ENCODE results near the gene CNFN. TPM values are rescaled to one million over a fixed set of nuclear protein-coding genes. Genes with fewer than 3 reads are reported as not detected.
"Not testable (repeated sequence)": the region's sequence is repeated elsewhere in the genome, so short reads cannot be mapped to it uniquely, and the experiment has no call there.

Gene CNFN
- total RNA-seq, 1 donor from 2014 or later, result 0.55 TPM

DNA sequence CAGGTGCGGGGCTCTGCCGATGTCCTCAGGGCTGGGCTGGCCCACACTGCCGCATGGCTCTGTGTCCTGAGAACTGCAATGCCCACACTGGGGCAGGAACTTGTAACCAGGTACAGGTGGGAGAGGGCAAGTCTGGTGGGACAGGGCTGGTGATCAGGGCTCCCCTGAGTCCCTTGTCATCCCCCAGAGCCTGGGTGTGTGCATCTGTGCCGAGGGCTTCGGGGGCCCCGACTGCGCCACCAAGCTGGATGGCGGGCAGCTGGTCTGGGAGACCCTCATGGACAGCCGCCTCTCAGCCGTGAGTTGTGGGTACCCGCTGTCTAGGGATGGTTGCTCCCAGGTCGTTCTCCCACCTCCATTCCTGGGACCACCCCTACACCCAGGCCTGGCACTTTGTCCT lies 34.2 kb downstream of the CNFN start:
- ATAC-seq, result no peak

DNA sequence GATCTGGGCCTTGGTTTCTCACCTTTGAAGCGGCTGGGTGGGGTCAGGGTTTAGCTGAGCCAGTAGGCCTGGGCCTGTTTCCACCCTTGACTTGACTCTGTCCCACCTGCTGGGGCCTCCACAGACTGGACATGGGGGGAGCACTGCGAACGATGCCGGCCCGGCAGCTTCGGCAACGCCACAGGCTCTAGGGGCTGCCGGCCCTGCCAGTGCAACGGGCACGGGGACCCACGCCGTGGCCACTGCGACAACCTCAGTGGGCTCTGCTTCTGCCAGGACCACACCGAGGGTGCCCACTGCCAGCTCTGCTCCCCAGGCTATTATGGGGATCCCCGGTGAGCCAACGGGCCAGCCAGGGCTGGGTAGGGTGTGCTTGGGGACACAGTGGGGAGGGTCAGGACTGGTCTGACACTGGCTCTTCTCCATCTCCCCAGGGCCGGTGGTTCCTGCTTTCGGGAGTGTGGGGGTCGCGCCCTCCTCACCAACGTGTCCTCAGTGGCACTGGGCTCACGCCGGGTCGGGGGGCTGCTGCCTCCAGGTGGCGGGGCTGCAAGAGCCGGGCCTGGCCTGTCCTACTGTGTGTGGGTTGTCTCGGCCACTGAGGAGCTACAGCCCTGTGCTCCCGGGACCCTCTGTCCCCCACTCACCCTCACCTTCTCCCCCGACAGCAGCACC lies 36.6 kb downstream of the CNFN start:
- no peak for ATAC-seq
- intact Hi-C loops (cut with micrococcal nuclease), result no loop called here
- no peak for DNase-seq

More for the DNA sequence above, 34.2 kb downstream of the CNFN start:
- DNase-seq, result no peak
- intact Hi-C loops (cut with micrococcal nuclease), result no loop called here

DNA sequence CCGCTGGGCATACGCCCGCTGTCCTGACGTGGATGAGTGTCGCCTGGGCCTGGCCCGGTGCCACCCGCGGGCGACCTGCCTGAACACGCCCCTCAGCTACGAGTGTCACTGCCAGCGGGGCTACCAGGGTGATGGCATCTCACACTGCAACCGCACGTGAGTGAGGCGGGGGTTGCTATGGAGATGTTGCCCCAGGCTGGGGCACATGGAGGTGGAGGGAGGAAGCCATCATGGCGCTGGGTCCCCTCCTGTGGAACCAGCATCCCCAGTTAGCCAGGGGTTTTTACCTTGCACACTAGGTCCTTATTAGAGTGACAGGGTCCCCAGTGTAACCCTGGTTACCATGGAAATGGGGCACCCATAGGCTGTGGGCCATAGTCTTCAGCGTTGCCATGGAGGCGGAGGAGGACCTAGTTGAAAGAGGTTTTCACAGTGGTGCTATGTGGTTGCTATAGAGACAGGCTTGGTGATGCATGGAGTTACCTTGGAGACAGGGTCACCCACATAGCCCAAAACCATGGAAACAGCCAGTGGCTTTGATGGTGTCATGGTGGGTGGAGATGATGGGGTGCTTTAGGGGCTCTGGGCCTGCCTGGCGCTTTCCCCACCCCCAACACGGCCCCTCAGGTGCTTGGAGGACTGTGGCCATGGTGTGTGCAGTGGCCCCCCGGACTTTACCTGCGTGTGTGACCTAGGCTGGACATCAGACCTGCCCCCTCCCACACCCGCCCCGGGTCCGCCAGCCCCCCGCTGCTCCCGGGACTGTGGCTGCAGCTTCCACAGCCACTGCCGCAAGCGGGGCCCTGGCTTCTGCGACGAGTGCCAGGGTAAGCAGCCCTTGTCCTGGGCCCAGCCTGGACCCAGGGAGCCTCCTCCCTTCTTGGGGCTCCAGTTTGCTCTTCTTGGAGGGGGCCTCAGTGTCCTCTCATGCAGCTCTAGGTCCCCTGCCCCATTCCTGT lies 37.5 kb downstream of the CNFN start:
- intact Hi-C loops (cut with micrococcal nuclease), result no loop called here
- DNase-seq (no peak), ATAC-seq (no peak)

DNA sequence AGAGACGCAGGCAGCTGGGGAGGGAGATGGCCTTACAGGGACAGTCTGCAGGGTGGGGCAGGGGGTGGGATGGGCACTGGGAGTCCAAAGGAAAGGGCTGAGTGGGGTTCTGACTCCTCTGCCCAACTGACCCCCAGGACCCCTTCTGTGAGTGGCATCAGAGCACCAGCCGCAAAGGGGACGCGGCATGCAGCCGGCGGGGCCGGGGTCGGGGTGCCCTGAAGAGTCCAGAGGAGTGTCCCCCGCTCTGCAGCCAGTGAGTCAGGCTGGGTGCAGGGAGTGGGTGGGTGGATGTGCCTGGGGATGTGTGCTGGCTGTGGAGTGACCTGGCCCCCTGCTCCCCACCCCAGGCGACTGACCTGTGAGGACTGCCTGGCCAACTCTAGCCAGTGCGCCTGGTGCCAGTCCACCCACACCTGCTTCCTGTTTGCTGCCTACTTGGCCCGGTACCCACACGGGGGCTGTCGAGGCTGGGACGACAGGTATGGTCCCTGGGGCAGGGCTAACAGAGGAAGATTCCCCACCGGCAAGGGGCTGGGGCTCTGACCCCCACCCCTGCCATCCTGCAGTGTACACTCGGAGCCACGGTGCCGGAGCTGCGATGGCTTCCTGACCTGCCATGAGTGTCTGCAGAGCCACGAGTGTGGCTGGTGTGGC lies 38.9 kb downstream of the CNFN start:
- DNase-seq (no peak), ATAC-seq (no peak)
- intact Hi-C loops (cut with micrococcal nuclease), result no loop called here

DNA sequence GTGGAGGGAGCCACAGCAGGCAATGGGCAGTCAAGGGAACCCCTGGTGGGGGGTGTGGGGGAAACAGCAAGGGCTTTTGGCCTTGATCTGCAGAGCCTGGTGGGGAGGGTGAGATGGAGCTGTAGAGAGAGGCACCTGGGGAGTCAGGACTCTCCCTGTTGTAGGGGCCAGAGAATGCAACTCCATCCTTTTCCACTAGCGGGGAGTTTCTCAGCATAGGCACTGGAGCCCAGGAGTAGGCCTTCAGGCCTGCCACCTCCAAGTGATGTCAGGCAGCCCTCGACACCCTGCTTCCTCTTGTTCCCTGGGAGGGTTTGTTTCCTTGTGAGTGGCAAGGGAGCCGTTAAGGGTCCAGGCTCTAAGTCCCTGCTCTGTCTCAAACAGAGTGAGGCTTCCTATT lies 39.7 kb downstream of the CNFN start:
- intact Hi-C loops (cut with micrococcal nuclease), result no loop called here
- ATAC-seq (no peak), DNase-seq (no peak)

DNA sequence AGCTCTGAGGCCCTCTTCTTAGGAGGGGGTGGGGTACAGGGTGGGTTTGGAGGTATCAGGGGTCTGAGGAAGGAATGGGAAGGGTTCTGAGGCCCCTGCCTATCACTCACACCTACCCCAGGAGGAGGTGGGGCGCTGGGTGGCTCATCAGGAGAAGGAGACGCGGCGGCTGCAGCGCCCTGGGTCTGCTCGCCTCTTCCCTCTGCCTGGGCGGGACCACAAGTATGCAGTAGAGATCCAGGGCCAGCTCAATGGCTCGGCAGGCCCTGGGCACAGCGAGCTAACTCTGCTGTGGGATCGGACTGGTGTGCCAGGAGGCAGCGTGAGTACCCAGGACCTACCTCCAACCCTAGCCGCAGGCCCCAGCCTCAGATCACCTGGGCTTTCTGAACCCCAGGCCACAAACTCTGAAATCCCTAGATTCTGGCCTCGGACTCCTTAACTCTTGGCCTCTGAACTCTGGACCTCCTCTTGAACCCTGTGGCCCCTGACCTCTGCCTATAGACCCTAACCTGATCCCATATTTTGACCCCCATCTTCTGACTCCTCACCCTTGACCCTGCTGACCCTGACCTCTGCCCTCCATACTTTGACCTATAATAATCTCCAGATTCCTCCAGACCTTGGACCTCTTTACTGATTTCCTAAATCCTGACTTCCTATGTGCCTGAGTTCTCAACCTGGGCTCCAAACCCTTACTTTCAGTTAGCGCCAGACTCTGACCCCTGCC lies 40.6 kb downstream of the CNFN start:
- intact Hi-C loops (cut with micrococcal nuclease), result no loop called here
- ATAC-seq (no peak), DNase-seq (no peak)

DNA sequence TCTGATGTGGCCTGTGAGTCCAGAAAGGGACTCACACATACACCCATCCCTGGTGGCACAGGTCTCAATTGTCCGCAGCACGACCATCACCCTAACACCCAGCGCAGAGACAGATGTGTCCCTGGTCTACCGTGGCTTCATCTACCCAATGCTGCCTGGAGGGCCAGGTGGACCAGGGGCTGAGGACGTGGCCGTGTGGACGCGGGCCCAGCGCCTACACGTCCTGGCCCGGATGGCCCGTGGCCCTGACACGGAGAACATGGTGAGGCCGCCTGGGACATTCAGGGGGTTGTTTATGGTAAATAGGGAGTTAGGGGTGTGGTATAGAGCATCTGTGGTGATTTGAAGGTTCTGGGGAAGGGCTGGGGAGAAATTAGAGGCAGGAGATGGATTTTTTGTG lies 41.9 kb downstream of the CNFN start:
- intact Hi-C loops (cut with micrococcal nuclease), result no loop called here
- DNase-seq (no peak), ATAC-seq (no peak)

DNA sequence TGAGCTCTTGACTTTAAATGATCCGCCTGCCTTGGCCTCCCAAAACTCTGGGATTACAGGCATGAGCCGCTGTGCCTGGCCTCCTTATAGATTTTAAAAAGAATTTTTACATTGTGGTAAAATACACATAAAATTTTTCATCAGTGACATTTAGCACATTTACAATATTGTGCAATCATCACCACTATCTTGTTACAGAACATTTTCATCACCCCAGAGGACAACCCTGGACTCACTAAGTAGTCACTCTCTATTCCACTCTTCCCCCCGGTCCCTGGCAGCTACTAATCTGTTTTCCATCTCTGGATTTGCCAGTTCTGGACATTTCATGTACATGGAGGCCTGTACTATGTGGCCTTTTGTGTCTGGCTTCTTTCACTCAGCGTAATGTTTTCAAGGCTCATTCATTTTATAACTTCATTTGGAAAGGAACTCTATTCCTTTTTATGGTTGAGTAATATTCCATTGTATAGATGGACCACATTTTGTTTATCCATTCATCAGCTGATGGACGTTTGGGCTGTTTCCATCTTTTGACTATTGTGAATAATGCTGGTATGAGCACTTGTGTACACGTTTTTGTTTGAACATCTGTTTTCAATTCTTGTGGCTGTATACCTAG lies 44.8 kb downstream of the CNFN start:
- intact Hi-C loops (cut with micrococcal nuclease), result no loop called here
- DNase-seq, result no peak
- ATAC-seq, result no peak

DNA sequence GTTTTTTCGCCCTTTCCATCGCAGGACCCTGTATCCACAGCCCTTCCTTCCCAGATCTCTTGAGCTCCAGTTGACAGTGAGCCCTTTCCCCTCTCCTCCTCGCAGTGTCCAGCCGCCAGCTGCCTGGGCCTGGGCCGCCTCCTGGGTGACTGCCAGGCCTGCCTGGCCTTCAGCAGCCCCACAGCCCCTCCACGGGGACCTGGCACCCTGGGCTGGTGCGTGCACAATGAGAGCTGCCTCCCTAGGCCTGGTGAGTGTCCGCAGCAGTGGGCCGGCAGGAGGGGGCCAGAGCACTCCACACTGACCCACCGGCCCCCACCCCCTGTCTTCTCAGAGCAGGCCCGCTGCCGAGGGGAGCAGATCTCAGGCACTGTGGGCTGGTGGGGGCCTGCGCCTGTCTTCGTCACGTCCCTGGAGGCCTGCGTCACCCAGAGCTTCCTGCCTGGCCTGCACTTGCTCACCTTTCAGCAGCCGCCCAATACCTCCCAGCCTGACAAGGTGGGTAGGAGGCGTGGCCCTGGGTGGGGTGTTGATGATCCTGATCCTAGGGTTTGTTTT lies 45.7 kb downstream of the CNFN start:
- ATAC-seq, result no peak
- DNase-seq, result no peak
- intact Hi-C loops (cut with micrococcal nuclease), result no loop called here

DNA sequence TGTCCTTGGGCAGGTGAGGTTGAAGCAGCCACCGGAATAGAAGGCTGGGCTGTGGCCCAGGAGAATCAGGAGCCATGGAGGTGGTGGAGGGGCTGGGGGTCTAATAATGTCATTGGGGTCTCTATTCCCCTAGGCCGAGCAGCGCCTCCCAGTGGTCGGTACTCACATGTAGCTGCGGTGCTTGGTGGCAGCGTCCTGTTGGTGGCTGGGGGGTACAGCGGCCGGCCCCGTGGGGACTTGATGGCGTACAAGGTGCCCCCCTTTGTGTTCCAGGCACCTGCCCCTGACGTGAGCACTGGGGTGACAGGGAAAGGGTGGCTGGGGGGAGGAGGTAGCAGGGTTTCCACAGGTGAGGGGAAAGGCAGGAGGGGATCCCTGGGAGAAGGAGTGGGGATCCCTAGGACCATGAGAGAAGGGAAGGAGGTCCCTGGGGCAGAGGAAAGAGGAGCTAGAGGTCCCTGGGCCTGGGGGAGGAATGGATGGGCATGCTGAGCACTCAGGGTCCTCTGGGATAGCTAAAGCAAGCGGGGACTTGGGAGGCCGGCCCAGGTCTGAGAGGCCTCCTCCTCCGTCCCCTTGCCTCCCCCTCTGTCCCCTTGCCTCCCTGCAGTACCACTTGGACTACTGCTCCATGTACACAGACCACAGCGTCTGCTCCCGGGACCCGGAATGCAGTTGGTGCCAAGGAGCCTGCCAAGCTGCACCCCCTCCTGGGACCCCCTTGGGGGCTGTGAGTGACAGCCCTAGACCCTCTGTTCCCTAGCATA lies 46.6 kb downstream of the CNFN start:
- ATAC-seq (no peak), DNase-seq (no peak)
- intact Hi-C loops (cut with micrococcal nuclease), result no loop called here

DNA sequence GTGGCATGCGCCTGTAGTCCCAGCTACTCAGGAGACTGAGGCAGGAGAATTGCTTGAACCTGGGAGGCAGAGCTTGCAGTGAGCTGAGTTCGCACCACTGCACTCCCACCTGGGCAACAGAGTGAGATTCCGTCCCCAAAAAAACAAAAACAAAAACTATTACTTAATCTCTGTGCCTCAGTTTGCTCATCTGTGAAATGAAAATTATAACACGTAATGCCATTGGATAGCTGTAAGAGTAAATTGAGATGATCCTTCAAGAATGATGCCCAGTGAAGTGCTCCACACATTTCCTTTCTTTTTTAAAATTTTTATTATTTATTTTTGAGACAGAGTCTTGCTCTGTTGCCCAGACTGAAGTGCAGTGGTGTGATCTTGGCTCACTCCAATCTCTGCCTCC lies 50.2 kb downstream of the CNFN start:
- intact Hi-C loops (cut with micrococcal nuclease), result not testable (repeated sequence)

DNA sequence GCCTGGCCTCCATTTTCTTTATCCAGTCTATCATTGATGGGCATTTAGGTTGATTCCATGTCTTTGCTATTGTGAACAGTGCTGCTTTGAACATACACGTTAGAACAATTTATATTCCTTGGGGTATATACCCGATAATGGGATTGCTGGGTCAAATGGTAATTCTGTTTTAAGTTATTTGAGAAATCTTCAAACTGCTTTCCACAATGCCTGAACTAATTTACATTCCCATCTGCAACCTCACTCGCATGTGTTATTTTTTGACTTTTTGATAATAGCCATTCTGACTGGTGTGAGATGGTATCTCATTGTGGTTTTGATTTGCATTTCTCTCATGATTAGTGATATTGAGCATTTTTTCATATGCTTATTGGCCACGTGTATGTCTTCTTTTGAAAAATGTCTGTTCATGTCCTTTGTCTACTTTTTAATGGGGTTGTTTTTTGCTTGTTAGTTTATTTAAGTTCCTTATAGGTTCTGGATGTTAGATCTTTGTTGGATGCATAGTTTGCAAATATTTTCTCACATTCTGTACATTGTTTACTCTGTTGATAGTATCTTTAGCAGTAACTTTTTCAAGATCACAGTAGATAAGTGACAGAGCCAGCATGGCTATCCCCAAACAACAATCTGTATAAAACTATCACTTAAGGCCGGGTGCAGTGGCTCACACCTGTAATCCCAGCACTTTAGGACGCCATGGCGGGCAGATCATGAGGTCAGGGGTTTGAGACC lies 50.8 kb downstream of the CNFN start:
- DNase-seq; intact Hi-C loops (cut with micrococcal nuclease); ATAC-seq: not testable (repeated sequence)

More for the DNA sequence above, 50.2 kb downstream of the CNFN start:
- DNase-seq, ATAC-seq: not testable (repeated sequence)

Small RNA genes within 50 kb of the gene (microRNA-seq; reads per million reads assigned to microRNA genes)
- gene MIR8077 (ENCODE audit: borderline number of aligned reads), result not detected

Other genes with a start within 250 kb of the CNFN start
- 17.2 TPM for gene DEDD2, start 172.6 kb downstream of the CNFN start, total RNA-seq
- 6.7 TPM for gene ZNF526, start 170.0 kb downstream of the CNFN start, total RNA-seq
- gene GSK3A, start 147.7 kb downstream of the CNFN start, total RNA-seq, result 40.0 TPM
- gene ERF, start 135.2 kb downstream of the CNFN start, total RNA-seq, result 46.0 TPM
- gene CIC, start 121.0 kb downstream of the CNFN start, total RNA-seq, result 37.1 TPM
- gene PRR19, start 88.2 kb downstream of the CNFN start, total RNA-seq, result not detected
- 2.6 TPM for gene PAFAH1B3, start 87.7 kb downstream of the CNFN start, total RNA-seq
- gene TMEM145, start 77.0 kb downstream of the CNFN start, total RNA-seq, result 0.64 TPM
- gene MEGF8, start 64.7 kb downstream of the CNFN start, total RNA-seq, result 37.4 TPM
- gene LIPE, start 37.1 kb upstream of the CNFN start, total RNA-seq, result 41.0 TPM
- gene CXCL17, start 52.6 kb upstream of the CNFN start, total RNA-seq, result not detected
- gene CEACAM1, start 138.2 kb upstream of the CNFN start, total RNA-seq, result 4.0 TPM
- gene CEACAM8, start 204.6 kb upstream of the CNFN start, total RNA-seq, result not detected